Peyer's patch (tissue), 4 donors: ENCODE results near the gene ZIC4. TPM values are rescaled to one million over a fixed set of nuclear protein-coding genes. Genes with fewer than 3 reads are reported as not detected.

Source experiments
- DNase-seq, 3 donors: peaks; one replicate each; pipeline ENCODE4 v3.0.0-alpha.2; 2017 to 2019
- H3K27ac ChIP-seq, 4 donors: fragments of 200-600 bp; sonication (generic); one replicate each; pipeline ENCODE4 v1.5.1; 2016 to 2019
- H3K27me3 ChIP-seq, 2 donors: fragments of 200-600 bp; sonication (generic); one replicate each; pipeline ENCODE4 v1.5.1; 2019
- H3K36me3 ChIP-seq, 3 donors: fragments of 200-600 bp; sonication (generic); one replicate each; pipeline ENCODE4 v1.5.1; 2016 to 2019
- H3K4me1 ChIP-seq, 4 donors: fragments of 200-600 bp; sonication (generic); one replicate each; pipeline ENCODE4 v1.5.1; 2016 to 2019
- H3K4me3 ChIP-seq, 4 donors: fragments of 200-600 bp; sonication (generic); 1 replicate in 3 of 4; 2 replicates in 1 of 4; pipeline ENCODE4 v1.5.1; 2016 to 2019; ENCODE audit warnings: mild to moderate bottlenecking in 1 of 4
- H3K9me3 ChIP-seq, 4 donors: fragments of 200-600 bp; sonication (generic); one replicate each; pipeline ENCODE4 v1.5.1; 2016 to 2019; ENCODE audit warnings: mild to moderate bottlenecking in 1 of 4
- CTCF ChIP-seq, 6 experiments: fragments of 450-650 bp in 4 of 6; fragments of 200-600 bp in 2 of 6; sonication (generic) in 1 of 6; IDR thresholded peaks; one replicate each; pipeline ENCODE4 v1.5.1; 2017 to 2019; ENCODE audit warnings: antibody characterized with exemption in 6 of 6, mild to moderate bottlenecking in 3 of 6, moderate library complexity in 1 of 6
- POLR2A ChIP-seq, 2 donors: fragments of 450-650 bp; IDR thresholded peaks; one replicate each; pipeline ENCODE4 v1.5.1; 2017; ENCODE audit warnings: antibody characterized with exemption in 2 of 2, mild to moderate bottlenecking in 2 of 2, moderate library complexity in 2 of 2
- total RNA-seq, 4 donors: library from RNA; depleted of rRNA; stranded (reverse); fragments of >200 nt; gene quantifications; one replicate each; pipeline ENCODE4 v1.1.0, GENCODE V29; 2016

ZIC4 gene
- total RNA-seq, 4 donors from 2014 or later = not detected

- Histone ChIP-seq H3K27me3 (peaks cover 0 to 58% of the 10 kb centered on the region in 2 donors), H3K27ac (no peak overlapping the region), H3K4me1 (peaks cover 0 to 16% (median 0%) of the 10 kb centered on the region in 4 donors), H3K36me3 (no peaks in the 10 kb centered on the region), H3K4me3 (no peak overlapping the region), H3K9me3 (no peaks in the 10 kb centered on the region)
- DNase-seq = no peak
- TF ChIP-seq CTCF (IDR thresholded peaks at IDR 0.05) (no peak), POLR2A (IDR thresholded peaks at IDR 0.05) (no peak)
Observed at GRCh38 chr3:147419781-147420224, 13.5 kb upstream of the ZIC4 start.

- Histone ChIP-seq H3K4me3 (peak overlapping the region in 1 of 4 donors; percentile 27), H3K27me3 (peaks cover 0 to 50% of the 10 kb centered on the region in 2 donors), H3K9me3 (no peaks in the 10 kb centered on the region), H3K27ac (no peak overlapping the region), H3K36me3 (no peaks in the 10 kb centered on the region), H3K4me1 (peaks cover 0 to 16% (median 0%) of the 10 kb centered on the region in 4 donors)
- TF ChIP-seq CTCF (IDR thresholded peaks at IDR 0.05) (no peak), POLR2A (IDR thresholded peaks at IDR 0.05) (no peak)
- DNase-seq = no peak
Observed at GRCh38 chr3:147418808-147419701, 12.7 kb upstream of the ZIC4 start.

DNA sequence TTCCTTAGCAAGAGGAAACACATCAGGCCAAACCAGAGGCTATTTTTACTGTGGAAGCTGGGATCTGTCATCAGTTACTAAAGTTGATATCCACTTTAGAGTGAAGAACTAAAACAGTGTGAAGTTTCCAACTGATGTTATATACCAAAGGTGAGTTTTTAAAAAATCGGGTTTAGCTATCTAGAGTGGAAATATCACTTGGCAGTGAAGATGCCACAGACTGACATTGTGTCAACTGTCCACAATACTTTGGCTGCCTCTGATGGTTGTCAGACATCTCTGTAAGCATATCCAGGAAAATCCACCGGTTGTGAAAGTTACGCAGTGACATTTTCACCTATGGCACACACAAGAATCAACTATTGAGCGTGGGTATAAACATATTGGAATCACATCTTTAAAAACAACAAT, 12.0 kb upstream of the ZIC4 start:
- no peak overlapping the region for H3K27ac ChIP-seq
- peaks cover 0 to 16% (median 0%) of the 10 kb centered on the region in 4 donors for H3K4me1 ChIP-seq
- no peak for TF ChIP-seq POLR2A (IDR thresholded peaks at IDR 0.05)
- no peak for TF ChIP-seq CTCF (IDR thresholded peaks at IDR 0.05)
- H3K9me3 ChIP-seq = no peaks in the 10 kb centered on the region
- DNase-seq = no peak
- no peak overlapping the region for H3K4me3 ChIP-seq
- H3K27me3 ChIP-seq = peaks cover 0 to 50% of the 10 kb centered on the region in 2 donors
- H3K36me3 ChIP-seq = no peaks in the 10 kb centered on the region

- H3K27ac ChIP-seq = no peak overlapping the region
- DNase-seq = no peak
- no peaks in the 10 kb centered on the region for H3K36me3 ChIP-seq
- H3K4me1 ChIP-seq = peaks cover 0 to 20% (median 0%) of the 10 kb centered on the region in 4 donors
- H3K4me3 ChIP-seq = no peak overlapping the region
- H3K27me3 ChIP-seq = peaks cover 0 to 50% of the 10 kb centered on the region in 2 donors
- no peaks in the 10 kb centered on the region for H3K9me3 ChIP-seq
- TF ChIP-seq POLR2A (IDR thresholded peaks at IDR 0.05) (no peak), CTCF (IDR thresholded peaks at IDR 0.05) (no peak)
Observed at GRCh38 chr3:147417551-147418295, 11.4 kb upstream of the ZIC4 start.

- Histone ChIP-seq H3K4me1 (peaks cover 0 to 20% (median 0%) of the 10 kb centered on the region in 4 donors), H3K4me3 (no peak overlapping the region), H3K27me3 (peaks cover 0 to 49% of the 10 kb centered on the region in 2 donors), H3K9me3 (no peaks in the 10 kb centered on the region), H3K36me3 (no peaks in the 10 kb centered on the region), H3K27ac (no peak overlapping the region)
- TF ChIP-seq POLR2A (IDR thresholded peaks at IDR 0.05) (no peak), CTCF (IDR thresholded peaks at IDR 0.05) (no peak)
- DNase-seq = no peak
Observed at GRCh38 chr3:147416931-147417330, 10.6 kb upstream of the ZIC4 start.
